NB4 (cell line): ENCODE data around the gene ARHGAP23.
A peak's percentile ranks its signal among the peaks of the same experiment; 100 is the strongest.

Experiments used
- DNase-seq: peaks from one replicate; pipeline ENCODE4 v3.0.0; 2010; ENCODE audit warnings: low read depth
- H3K4me3 ChIP-seq: one replicate; pipeline ENCODE4 v1.5.1; 2011; ENCODE audit warnings: mild to moderate bottlenecking, low read depth, low read length, moderate library complexity
- CTCF ChIP-seq: IDR thresholded peaks from one replicate; pipeline ENCODE4 v1.5.1; 2012; ENCODE audit warnings: low read depth, low read length
- MAX ChIP-seq: IDR thresholded peaks from 2 replicates; pipeline ENCODE4 v1.6.1; 2011; ENCODE audit warnings: low read depth, low read length
- MYC ChIP-seq: IDR thresholded peaks from 2 replicates; pipeline ENCODE4 v1.6.1; 2011; ENCODE audit warnings: low read depth, low read length
- POLR2A ChIP-seq: IDR thresholded peaks from 2 replicates; pipeline ENCODE4 v1.6.1; 2011; ENCODE audit warnings: mild to moderate bottlenecking; ENCODE audit not compliant: insufficient read length; ENCODE audit errors: extremely low read depth

The ARHGAP23 gene

GRCh38 chr17:38415250-38416194 lies 12.7 kb upstream of the ARHGAP23 start:
- DNase-seq, result peak; percentile 97
- peak; percentile 62 for TF ChIP-seq MAX
- peak; percentile 56 for TF ChIP-seq MYC
- no peak for TF ChIP-seq CTCF
- peak; percentile 31 for TF ChIP-seq POLR2A
- H3K4me3 ChIP-seq, result peak overlapping the region; percentile 56

- TF ChIP-seq CTCF, result no peak
- no peak for TF ChIP-seq MAX
- TF ChIP-seq POLR2A, result no peak
- peak; percentile 35; the same call in 1 of the 2 replicates for TF ChIP-seq MYC
- DNase-seq, result peak; percentile 94
- H3K4me3 ChIP-seq, result no peak overlapping the region
Observed at GRCh38 chr17:38416840-38417209, 11.4 kb upstream of the ARHGAP23 start.

- no peak overlapping the region for H3K4me3 ChIP-seq
- TF ChIP-seq POLR2A (no peak), MAX (no peak; the same call in 1 of the 2 replicates), CTCF (no peak), MYC (no peak)
- peak; percentile 83 for DNase-seq
Observed at GRCh38 chr17:38417210-38417951, 10.9 kb upstream of the ARHGAP23 start.

GRCh38 chr17:38418062-38418692 lies 10.1 kb upstream of the ARHGAP23 start:
- no peak for DNase-seq
- no peak overlapping the region for H3K4me3 ChIP-seq
- no peak for TF ChIP-seq POLR2A
- TF ChIP-seq CTCF, result no peak
- no peak for TF ChIP-seq MYC
- TF ChIP-seq MAX, result no peak

GRCh38 chr17:38418693-38419507 lies 9.4 kb upstream of the ARHGAP23 start:
- H3K4me3 ChIP-seq, result no peak overlapping the region
- DNase-seq, result no peak
- TF ChIP-seq POLR2A (no peak), MYC (no peak), CTCF (no peak), MAX (no peak)
